GM21528 (cell line): ENCODE results near the gene IRX3.

ENCODE experiments used
- ATAC-seq: cut with Tn5 transposase; IDR thresholded peaks from one replicate; pipeline ENCODE4 v1.9.1; 2021; ENCODE audit warnings: mild to moderate bottlenecking, moderate library complexity; ENCODE audit not compliant: unreplicated experiment, low FRiP score

Gene IRX3

DNA sequence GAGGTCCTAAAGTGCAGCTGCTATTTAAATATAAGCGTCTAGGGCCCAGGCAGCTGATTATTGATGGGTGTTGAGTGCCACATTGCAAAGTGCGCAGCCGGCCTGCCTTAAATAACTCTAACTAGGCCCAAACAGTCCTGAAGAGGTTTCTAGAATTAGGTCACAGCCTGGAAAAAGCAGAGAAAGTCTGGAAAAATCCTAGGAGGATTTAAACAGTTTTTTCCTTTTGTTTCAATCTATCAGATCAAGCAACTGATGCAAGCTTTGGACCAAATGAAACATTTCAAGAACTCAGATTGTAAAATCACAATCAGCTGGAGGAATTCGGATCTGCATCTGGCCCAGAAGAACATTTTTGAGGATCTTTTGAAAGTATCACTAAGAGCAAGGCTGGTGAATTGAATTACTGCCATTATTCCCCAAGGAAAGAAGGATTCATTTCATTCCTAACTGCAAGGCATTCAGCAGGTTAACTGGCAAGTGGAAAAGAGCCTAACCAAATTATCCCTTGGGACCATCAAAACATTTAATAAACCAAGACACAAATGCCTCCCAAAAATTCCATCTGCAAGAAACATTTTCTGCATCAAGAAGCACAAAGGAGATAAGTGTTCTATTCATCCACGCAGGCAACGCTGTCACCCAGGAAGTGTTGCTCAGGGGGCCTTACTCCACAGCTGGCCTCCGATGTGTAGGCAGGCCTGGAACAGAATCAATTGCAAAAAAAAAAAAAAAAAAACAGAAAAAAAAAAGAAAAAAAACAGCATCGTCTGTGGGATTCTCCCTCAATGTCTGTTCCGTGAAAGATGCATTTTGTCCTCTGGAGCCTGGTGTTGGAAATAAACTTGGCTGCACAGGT, 46.1 kb downstream of the IRX3 start:
- no peak for ATAC-seq

DNA sequence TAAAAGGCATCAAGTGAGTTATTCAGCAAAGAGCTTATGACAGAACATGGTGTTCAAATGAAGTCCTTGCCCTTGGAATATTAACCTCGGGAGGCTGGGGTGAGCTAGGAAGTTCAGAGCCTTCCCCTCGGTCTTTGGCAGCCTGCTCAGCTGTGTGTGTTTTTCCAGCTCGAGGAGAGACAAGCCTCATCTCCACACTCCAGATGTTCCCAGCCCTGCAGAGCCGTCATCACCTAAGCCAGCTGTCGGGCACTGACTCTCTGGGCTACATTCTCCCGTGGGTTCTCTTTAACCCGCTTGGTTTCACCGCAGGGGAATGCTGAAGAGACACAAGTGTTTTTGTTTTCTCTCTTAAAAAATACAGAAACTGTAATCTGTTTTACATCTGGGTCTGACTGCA, 47.1 kb downstream of the IRX3 start:
- ATAC-seq: no peak

DNA sequence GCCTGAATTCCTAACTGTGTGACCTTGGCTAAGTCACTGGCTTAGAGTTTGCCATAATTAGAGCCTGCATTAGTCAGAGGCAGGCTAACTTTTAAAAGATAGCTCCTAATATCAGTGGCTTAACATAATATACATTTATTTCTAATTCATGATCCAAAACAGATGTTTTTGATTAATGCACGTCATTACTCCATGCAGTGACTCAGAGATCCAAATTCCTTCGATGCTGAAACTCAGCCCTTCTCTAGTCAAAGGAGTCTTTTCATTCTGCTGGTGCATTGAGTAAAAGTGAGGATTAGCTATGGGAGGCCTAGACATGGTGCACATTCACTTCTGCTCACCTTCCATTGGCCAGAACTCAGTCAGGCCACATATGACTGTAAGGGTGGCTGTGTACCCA, 49.8 kb downstream of the IRX3 start:
- no peak for ATAC-seq

DNA sequence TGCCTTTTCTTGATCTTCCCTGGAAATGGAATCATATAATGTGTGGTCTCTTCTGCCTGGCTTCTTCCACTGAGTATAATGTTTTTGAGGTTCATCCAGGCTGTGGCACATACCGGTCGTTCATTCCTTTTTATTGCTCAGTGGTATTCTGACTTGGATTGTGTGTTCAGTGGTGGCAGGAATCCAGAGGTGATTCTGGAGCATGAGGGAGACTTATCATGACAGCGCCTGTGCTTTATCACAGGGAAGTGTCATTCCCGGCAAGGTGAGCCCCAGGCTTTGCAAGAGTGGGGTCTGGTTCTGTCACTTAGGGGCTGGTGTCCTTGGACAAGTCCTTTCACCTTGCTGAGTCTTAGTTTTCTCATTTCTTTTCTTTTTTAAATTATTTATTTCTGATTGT, 53.0 kb downstream of the IRX3 start:
- ATAC-seq: no peak
